GM23338 (cell line): ENCODE measurements around the gene PSG6.
"Not testable (repeated sequence)": the region's sequence is repeated elsewhere in the genome, so short reads cannot be mapped to it uniquely, and the experiment has no call there.

Source experiments
- EZH2phosphoT487 ChIP-seq: fragments of 200-600 bp; sonication (generic); IDR thresholded peaks from one replicate; pipeline ENCODE4 v1.8.1; 2018; ENCODE audit warnings: antibody characterized with exemption; ENCODE audit not compliant: unreplicated experiment
- POLR2AphosphoS5 ChIP-seq: IDR thresholded peaks from 2 replicates; pipeline ENCODE4 v1.6.1; 2016; ENCODE audit warnings: antibody characterized with exemption, low read depth
- ZNF114 ChIP-seq: fragments of 250-450 bp; sonication (Bioruptor Pico); IDR thresholded peaks from 2 replicates; pipeline ENCODE4 v1.5.0; 2020; ENCODE audit warnings: mild to moderate bottlenecking, moderate library complexity
- TF ChIP-seq, protein P1 (sequence below), 2 experiments: fragments of 200-600 bp in 1 of 2; sonication (generic) in 1 of 2; conservative IDR thresholded peaks; 2 replicates each; pipeline versions ENCODE4 v1.5.1 to v1.6.1; 2016 to 2017; ENCODE audit warnings: antibody characterized with exemption in 2 of 2, low read depth in 2 of 2, mild to moderate bottlenecking in 2 of 2, moderate library complexity in 1 of 2

DNA sequence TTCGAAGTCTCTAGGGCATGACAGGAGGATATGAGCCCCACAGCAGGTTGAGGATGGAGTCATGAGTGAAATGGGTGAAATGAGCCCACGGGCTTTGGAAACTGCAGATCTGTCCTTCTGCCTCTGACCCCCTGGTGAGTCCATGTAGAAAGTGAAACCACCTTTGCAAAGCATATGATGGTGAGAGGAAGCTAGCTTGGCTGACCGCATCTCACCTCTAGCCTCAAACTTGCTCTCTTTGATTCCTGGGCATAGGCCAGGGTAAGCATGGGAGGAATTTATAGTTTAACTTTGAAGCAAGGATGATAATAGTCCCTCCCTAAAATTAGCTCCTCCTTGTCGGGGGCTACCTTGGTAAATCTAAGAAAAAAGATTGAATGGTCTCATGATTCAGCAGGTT, 34.4 kb upstream of the PSG6 start:
- not testable (repeated sequence) for TF ChIP-seq POLR2AphosphoS5; ZNF114 (CRISPR knock-in tag); EZH2phosphoT487
- TF ChIP-seq, protein P1, sequence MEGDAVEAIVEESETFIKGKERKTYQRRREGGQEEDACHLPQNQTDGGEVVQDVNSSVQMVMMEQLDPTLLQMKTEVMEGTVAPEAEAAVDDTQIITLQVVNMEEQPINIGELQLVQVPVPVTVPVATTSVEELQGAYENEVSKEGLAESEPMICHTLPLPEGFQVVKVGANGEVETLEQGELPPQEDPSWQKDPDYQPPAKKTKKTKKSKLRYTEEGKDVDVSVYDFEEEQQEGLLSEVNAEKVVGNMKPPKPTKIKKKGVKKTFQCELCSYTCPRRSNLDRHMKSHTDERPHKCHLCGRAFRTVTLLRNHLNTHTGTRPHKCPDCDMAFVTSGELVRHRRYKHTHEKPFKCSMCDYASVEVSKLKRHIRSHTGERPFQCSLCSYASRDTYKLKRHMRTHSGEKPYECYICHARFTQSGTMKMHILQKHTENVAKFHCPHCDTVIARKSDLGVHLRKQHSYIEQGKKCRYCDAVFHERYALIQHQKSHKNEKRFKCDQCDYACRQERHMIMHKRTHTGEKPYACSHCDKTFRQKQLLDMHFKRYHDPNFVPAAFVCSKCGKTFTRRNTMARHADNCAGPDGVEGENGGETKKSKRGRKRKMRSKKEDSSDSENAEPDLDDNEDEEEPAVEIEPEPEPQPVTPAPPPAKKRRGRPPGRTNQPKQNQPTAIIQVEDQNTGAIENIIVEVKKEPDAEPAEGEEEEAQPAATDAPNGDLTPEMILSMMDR (conservative IDR thresholded peaks at IDR 0.05; ENCODE audit: low read depth in 2 of 2) = not testable (repeated sequence)
